ENCODE results near the gene ATP8B1. TPM values are rescaled to one million over a fixed set of nuclear protein-coding genes. Genes with fewer than 3 reads are reported as not detected.
"Not testable (repeated sequence)": the region's sequence is repeated elsewhere in the genome, so short reads cannot be mapped to it uniquely, and the experiment has no call there.

Gene ATP8B1
- total and polyA plus RNA-seq, 11 donors, result 3.0 to 12.8 (median 6.2) TPM

DNA sequence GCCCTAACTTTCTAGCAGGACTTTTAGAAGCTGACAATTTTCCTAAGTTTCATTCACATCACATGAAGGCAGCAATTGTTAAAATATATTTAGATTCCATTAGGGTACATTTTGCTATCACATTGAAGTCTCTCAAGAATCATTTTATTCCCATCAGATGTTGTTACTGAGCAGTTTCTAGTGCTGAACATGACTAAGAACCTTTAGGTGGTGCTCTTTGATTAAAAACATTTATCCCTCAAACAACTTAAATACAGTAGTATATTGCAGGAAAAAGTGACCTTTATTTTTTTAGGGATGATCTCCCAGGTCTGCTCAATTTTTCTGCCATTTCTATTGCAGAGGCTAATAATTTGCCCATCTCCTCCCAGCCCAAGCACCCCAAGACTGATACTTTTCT is 158.6 kb downstream of the ATP8B1 start:
- Histone ChIP-seq H3K9me3 (no peaks in the 10 kb centered on the region), H3K4me3 (no peak overlapping the region), H3K4me1 (peaks cover 0 to 4% (median 0%) of the 10 kb centered on the region in 12 donors), H3K27ac (no peak overlapping the region), H3K36me3 (peaks cover 0 to 36% (median 17%) of the 10 kb centered on the region in 9 donors), H3K27me3 (no peaks in the 10 kb centered on the region)
- intact Hi-C loops (cut with DNase I), result loop anchor here in 4 of 10 donors (5.0 to 10.0 kb wide), 3 partner anchors 230 to 478 kb away; partner anchors contain the start of gene NEDD4L (in 1 of the 4)
- no peak for ATAC-seq
- no peak for DNase-seq
- no peak for TF ChIP-seq POLR2A (IDR thresholded peaks at IDR 0.05)
- TF ChIP-seq, protein P1, sequence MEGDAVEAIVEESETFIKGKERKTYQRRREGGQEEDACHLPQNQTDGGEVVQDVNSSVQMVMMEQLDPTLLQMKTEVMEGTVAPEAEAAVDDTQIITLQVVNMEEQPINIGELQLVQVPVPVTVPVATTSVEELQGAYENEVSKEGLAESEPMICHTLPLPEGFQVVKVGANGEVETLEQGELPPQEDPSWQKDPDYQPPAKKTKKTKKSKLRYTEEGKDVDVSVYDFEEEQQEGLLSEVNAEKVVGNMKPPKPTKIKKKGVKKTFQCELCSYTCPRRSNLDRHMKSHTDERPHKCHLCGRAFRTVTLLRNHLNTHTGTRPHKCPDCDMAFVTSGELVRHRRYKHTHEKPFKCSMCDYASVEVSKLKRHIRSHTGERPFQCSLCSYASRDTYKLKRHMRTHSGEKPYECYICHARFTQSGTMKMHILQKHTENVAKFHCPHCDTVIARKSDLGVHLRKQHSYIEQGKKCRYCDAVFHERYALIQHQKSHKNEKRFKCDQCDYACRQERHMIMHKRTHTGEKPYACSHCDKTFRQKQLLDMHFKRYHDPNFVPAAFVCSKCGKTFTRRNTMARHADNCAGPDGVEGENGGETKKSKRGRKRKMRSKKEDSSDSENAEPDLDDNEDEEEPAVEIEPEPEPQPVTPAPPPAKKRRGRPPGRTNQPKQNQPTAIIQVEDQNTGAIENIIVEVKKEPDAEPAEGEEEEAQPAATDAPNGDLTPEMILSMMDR (IDR thresholded peaks at IDR 0.05), result peak in 7 of 12 donors; percentile 11 to 41 (median 30)

DNA sequence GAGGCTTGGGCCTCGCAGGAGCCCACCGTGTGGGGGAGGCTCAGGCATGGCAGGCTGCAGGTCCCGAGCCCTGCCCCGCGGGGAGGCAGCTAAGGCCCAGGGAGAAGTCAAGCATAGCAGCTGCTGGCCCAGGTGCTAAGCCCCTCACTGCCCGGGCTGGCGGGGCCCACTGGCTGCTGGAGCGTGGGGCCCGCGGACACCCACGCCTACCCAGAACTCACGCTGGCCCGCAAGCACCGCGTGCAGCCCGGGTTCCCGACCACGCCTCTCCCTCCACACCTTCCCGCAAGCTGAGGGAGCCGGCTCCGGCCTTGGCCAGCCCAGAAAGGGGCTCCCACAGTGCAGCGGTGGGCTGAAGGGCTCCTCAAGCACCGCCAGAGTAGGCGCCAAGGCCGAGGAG is 159.4 kb downstream of the ATP8B1 start:
- not testable (repeated sequence) for ATAC-seq, H3K9me3 ChIP-seq, H3K27ac ChIP-seq, H3K4me3 ChIP-seq, H3K27me3 ChIP-seq, H3K4me1 ChIP-seq, DNase-seq
- 92 to 99% (median 95%) methylated on average over 12 to 25 of the region's 25 CpGs for WGBS, 4 donors
- H3K36me3 ChIP-seq, result peaks cover 0 to 32% (median 17%) of the 10 kb centered on the region in 9 donors
- intact Hi-C loops (cut with DNase I), result loop anchor here in 4 of 10 donors (5.0 to 10.0 kb wide), 3 partner anchors 231 to 479 kb away; partner anchors contain the start of gene NEDD4L (in 1 of the 4)

DNA sequence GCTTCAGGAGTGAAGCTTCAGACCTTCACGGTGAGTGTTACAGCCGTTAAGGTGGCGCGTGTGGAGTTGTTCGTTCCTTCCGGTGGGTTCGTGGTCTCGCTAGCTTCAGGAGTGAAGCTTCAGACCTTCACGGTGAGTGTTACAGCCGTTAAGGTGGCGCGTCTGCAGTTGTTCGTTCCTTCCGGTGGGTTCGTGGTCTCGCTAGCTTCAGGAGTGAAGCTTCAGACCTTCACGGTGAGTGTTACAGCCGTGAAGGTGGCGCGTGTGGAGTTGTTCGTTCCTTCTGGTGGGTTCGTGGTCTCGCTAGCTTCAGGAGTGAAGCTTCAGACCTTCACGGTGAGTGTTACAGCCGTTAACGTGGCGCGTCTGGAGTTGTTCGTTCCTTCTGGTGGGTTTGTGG is 160.7 kb downstream of the ATP8B1 start:
- not testable (repeated sequence) for H3K4me3 ChIP-seq, ATAC-seq, H3K27ac ChIP-seq, H3K9me3 ChIP-seq, H3K27me3 ChIP-seq, DNase-seq, H3K4me1 ChIP-seq
- intact Hi-C loops (cut with DNase I), result loop anchor here in 4 of 10 donors (5.0 to 10.0 kb wide), 3 partner anchors 232 to 480 kb away; partner anchors contain the start of gene NEDD4L (in 1 of the 4)
- 96 to 98% (median 97%) methylated on average over 14 to 24 of the region's 29 CpGs for WGBS, 4 donors
- H3K36me3 ChIP-seq, result peaks cover 0 to 21% (median 11%) of the 10 kb centered on the region in 9 donors

DNA sequence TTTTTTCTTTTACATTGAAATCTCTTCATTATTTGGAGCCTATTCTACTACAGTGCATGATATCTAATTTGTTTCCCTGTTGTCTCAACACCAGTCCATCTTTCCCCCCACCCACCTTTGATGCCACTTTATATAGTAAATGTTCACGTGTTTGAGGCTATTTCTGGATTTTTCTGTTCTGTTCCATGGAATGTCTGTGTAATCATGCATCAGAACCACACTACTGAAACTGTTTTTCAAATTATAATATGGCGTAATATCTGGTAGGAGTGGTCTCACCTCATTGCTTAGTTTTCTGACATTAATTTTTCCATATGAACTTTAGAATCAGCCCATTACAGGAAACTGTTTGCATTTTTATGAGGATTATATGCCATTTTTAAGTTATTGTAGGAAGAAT is 162.4 kb downstream of the ATP8B1 start:
- ATAC-seq, result no peak
- 81 to 86% (median 83%) methylated on average over 2 of the region's 2 CpGs for WGBS, 4 donors
- Histone ChIP-seq H3K4me3 (no peak overlapping the region), H3K9me3 (no peaks in the 10 kb centered on the region), H3K27me3 (no peaks in the 10 kb centered on the region), H3K36me3 (peaks cover 0 to 14% (median 0%) of the 10 kb centered on the region in 9 donors), H3K27ac (no peak overlapping the region), H3K4me1 (no peaks in the 10 kb centered on the region)
- no peak for DNase-seq
- intact Hi-C loops (cut with DNase I), result loop anchor here in 4 of 10 donors (5.0 to 10.0 kb wide), 3 partner anchors 234 to 482 kb away; partner anchors contain the start of gene NEDD4L (in 1 of the 4)
- TF ChIP-seq, protein P1 (IDR thresholded peaks at IDR 0.05), result no peak
- TF ChIP-seq POLR2A (IDR thresholded peaks at IDR 0.05), result no peak

DNA sequence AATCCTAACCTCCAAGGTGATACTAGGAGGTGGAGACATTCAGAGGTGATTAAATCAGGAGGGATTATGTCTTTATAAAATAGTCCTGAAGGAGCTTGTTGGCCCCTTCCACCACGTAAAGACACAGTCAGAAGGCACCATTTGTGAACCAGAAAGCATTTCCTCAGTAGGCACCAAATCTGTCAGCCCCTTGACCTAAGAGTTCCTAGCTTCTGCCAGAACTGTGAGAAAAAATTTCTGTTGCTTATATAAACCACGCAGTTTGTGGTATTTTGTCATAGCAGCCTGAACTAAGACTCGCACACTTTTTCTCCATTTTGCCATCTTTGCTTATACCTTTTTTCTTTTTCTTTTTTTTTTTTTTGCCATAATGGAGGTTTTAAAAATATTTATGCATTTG is 162.9 kb downstream of the ATP8B1 start:
- H3K27ac ChIP-seq, result no peak overlapping the region
- TF ChIP-seq, protein P1 (IDR thresholded peaks at IDR 0.05), result no peak
- TF ChIP-seq POLR2A (IDR thresholded peaks at IDR 0.05), result no peak
- peaks cover 0 to 14% (median 0%) of the 10 kb centered on the region in 9 donors for H3K36me3 ChIP-seq
- no peak overlapping the region for H3K4me3 ChIP-seq
- WGBS, 4 donors, result 59 to 64% (median 62%) methylated on average over 3 of the region's 3 CpGs
- DNase-seq (no peak), ATAC-seq (no peak)
- no peaks in the 10 kb centered on the region for H3K9me3 ChIP-seq
- peaks cover 0 to 3% (median 0%) of the 10 kb centered on the region in 12 donors for H3K4me1 ChIP-seq
- intact Hi-C loops (cut with DNase I), result loop anchor here in 4 of 10 donors (5.0 to 10.0 kb wide), 3 partner anchors 235 to 482 kb away; partner anchors contain the start of gene NEDD4L (in 1 of the 4)
- no peaks in the 10 kb centered on the region for H3K27me3 ChIP-seq
